ENCODE measurements around the gene DNAH11.

DNA sequence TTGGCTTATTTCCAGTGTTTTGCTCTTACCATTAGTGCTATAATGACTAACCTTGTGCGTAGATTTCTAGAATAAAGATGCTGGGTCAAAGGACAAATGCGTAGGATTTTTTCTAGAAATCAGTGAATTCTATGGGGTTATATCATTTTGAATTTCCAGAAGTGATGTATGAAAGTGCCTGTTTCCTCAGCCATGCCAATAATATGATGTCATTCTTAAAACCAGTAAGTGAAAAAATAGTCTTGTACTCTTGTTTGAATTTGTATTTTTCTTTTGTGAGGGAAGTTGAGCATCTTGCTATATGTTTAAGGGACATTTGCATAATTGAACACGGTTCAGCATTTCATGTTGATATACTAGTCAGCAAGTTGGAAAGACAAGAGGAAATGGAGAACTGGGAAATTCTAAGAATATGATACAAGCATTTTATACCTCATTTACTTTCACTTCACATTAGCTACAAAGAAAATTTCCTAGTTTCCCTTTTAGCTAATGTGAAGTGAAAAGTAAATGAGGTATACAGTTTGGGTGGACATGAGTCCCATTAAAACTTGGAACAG lies 3.8 kb upstream of the DNAH11 start:
- TF ChIP-seq HNRNPLL (IDR thresholded peaks at IDR 0.05; ENCODE audit: low read depth, low read length, poor library complexity, severe bottlenecking) (no peak), ESRRA (IDR thresholded peaks at IDR 0.05; ENCODE audit: borderline replicate concordance, low read depth) (no peak), CEBPG (CRISPR knock-in tag; IDR thresholded peaks at IDR 0.05) (no peak), CEBPG (tag; conservative IDR thresholded peaks at IDR 0.05 in 1 of 2, IDR thresholded peaks at IDR 0.05 in 1 of 2) (no peak), EP300 (IDR thresholded peaks at IDR 0.05; ENCODE audit: low read length) (no peak), ZNF3 (CRISPR knock-in tag; IDR thresholded peaks at IDR 0.05) (no peak), ZNF174 (CRISPR knock-in tag; IDR thresholded peaks at IDR 0.05) (no peak), SRF (CRISPR knock-in tag; IDR thresholded peaks at IDR 0.05) (no peak)
- TF ChIP-seq, protein P1, sequence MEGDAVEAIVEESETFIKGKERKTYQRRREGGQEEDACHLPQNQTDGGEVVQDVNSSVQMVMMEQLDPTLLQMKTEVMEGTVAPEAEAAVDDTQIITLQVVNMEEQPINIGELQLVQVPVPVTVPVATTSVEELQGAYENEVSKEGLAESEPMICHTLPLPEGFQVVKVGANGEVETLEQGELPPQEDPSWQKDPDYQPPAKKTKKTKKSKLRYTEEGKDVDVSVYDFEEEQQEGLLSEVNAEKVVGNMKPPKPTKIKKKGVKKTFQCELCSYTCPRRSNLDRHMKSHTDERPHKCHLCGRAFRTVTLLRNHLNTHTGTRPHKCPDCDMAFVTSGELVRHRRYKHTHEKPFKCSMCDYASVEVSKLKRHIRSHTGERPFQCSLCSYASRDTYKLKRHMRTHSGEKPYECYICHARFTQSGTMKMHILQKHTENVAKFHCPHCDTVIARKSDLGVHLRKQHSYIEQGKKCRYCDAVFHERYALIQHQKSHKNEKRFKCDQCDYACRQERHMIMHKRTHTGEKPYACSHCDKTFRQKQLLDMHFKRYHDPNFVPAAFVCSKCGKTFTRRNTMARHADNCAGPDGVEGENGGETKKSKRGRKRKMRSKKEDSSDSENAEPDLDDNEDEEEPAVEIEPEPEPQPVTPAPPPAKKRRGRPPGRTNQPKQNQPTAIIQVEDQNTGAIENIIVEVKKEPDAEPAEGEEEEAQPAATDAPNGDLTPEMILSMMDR (IDR thresholded peaks at IDR 0.05 in 2 of 3, conservative IDR thresholded peaks at IDR 0.05 in 1 of 3; ENCODE audit: insufficient read depth in 2 of 3, low read depth in 1 of 3, low read length in 3 of 3), result no peak

Measured in K562 (cell line).